CD14-positive monocyte (primary cell): Measurements from ENCODE around the gene OR5P2. TPM values are rescaled to one million over a fixed set of nuclear protein-coding genes. Genes with fewer than 3 reads are reported as not detected.
"Not testable (repeated sequence)": the region's sequence is repeated elsewhere in the genome, so short reads cannot be mapped to it uniquely, and the experiment has no call there.

Experiments used
- DNase-seq, 3 donors: peaks; one replicate each; pipeline ENCODE4 v3.0.0-alpha.2; 2011 to 2022
- H2AFZ ChIP-seq: 2 replicates; pipeline ENCODE4 v1.6.0; 2012; ENCODE audit warnings: mild to moderate bottlenecking, low read depth, low read length, inconsistent platforms; ENCODE audit not compliant: insufficient read depth, poor library complexity, severe bottlenecking
- H3K27ac ChIP-seq, 2 donors: 1 replicate in 1 of 2; 2 replicates in 1 of 2; pipeline ENCODE4 v1.5.1; 2012 to 2013; ENCODE audit warnings: low read length in 2 of 2, control low read depth in 1 of 2, inconsistent platforms in 1 of 2, low read depth in 1 of 2, mild to moderate bottlenecking in 1 of 2
- H3K27me3 ChIP-seq, 2 donors: one replicate each; pipeline versions ENCODE4 v1.6.0 to v1.6.1; 2011 to 2013; ENCODE audit warnings: low read length in 2 of 2; ENCODE audit not compliant: control insufficient read depth in 2 of 2, insufficient read depth in 2 of 2
- H3K36me3 ChIP-seq, 2 donors: replicated peaks in 1 of 2; 1 replicate in 1 of 2; 2 replicates in 1 of 2; pipeline versions ENCODE4 v1.5.1 to v1.6.1; 2012 to 2013; ENCODE audit warnings: low read length in 2 of 2, control low read depth in 1 of 2, inconsistent platforms in 1 of 2, mild to moderate bottlenecking in 1 of 2; ENCODE audit not compliant: insufficient read depth in 2 of 2, control insufficient read depth in 1 of 2
- H3K4me1 ChIP-seq, 2 donors: 1 replicate in 1 of 2; 2 replicates in 1 of 2; pipeline versions ENCODE4 v1.5.1 to v1.6.1; 2012 to 2013; ENCODE audit warnings: low read length in 2 of 2, control low read depth in 1 of 2, inconsistent platforms in 1 of 2, mild to moderate bottlenecking in 1 of 2, moderate library complexity in 1 of 2; ENCODE audit not compliant: insufficient read depth in 2 of 2, control insufficient read depth in 1 of 2
- H3K4me2 ChIP-seq: replicated peaks from 2 replicates; pipeline ENCODE3; 2012; ENCODE audit warnings: low read length, moderate library complexity, mild to moderate bottlenecking; ENCODE audit not compliant: poor library complexity, severe bottlenecking; ENCODE audit errors: extremely low read depth
- H3K4me3 ChIP-seq, 3 experiments: fragments of 200-600 bp in 1 of 3; sonication (generic) in 1 of 3; replicated peaks in 1 of 3; 1 replicate in 2 of 3; 2 replicates in 1 of 3; pipeline ENCODE4 v1.5.1; 2011 to 2013; ENCODE audit warnings: low read length in 3 of 3, mild to moderate bottlenecking in 3 of 3, control low read depth in 2 of 3, low read depth in 2 of 3, inconsistent platforms in 1 of 3, moderate library complexity in 1 of 3
- H3K79me2 ChIP-seq: 2 replicates; pipeline ENCODE4 v1.6.0; 2012; ENCODE audit warnings: mild to moderate bottlenecking, control low read depth, inconsistent platforms, low read length, moderate library complexity; ENCODE audit not compliant: insufficient read depth
- H3K9ac ChIP-seq: 2 replicates; pipeline ENCODE4 v1.6.0; 2017; ENCODE audit warnings: low read length, mild to moderate bottlenecking; ENCODE audit not compliant: insufficient read depth, poor library complexity, severe bottlenecking
- H3K9me3 ChIP-seq, 2 donors: replicated peaks in 1 of 2; 1 replicate in 1 of 2; 2 replicates in 1 of 2; pipeline versions ENCODE4 v1.5.1 to v1.6.1; 2012 to 2013; ENCODE audit warnings: low read length in 2 of 2, control low read depth in 1 of 2; ENCODE audit not compliant: control insufficient read depth in 1 of 2, insufficient read depth in 1 of 2
- H4K20me1 ChIP-seq: 2 replicates; pipeline ENCODE4 v1.6.0; 2012; ENCODE audit warnings: mild to moderate bottlenecking, low read length, control low read depth, moderate library complexity; ENCODE audit not compliant: insufficient read depth
- H3K27ac Mint-ChIP-seq, 7 donors: one replicate each; pipeline ENCODE4 v1.8.0; 2020; ENCODE audit warnings: mild to moderate bottlenecking in 7 of 7, mixed read lengths in 7 of 7, moderate library complexity in 6 of 7, inconsistent platforms in 2 of 7
- H3K27me3 Mint-ChIP-seq, 3 donors: one replicate each; pipeline ENCODE4 v1.8.0; 2021 to 2022; ENCODE audit warnings: low read depth in 3 of 3, mild to moderate bottlenecking in 3 of 3, mixed read lengths in 3 of 3, moderate library complexity in 3 of 3, inconsistent platforms in 1 of 3
- H3K36me3 Mint-ChIP-seq, 2 donors: one replicate each; pipeline ENCODE4 v1.8.0; 2020; ENCODE audit warnings: mixed read lengths in 2 of 2, inconsistent platforms in 1 of 2, mild to moderate bottlenecking in 1 of 2
- H3K4me1 Mint-ChIP-seq: one replicate; pipeline ENCODE4 v1.8.0; 2020; ENCODE audit warnings: mild to moderate bottlenecking, mixed read lengths
- H3K4me3 Mint-ChIP-seq, 2 donors: one replicate each; pipeline ENCODE4 v1.8.0; 2020; ENCODE audit warnings: mild to moderate bottlenecking in 2 of 2, mixed read lengths in 2 of 2, moderate library complexity in 1 of 2
- H3K9me3 Mint-ChIP-seq, 7 donors: one replicate each; pipeline ENCODE4 v1.8.0; 2020 to 2022; ENCODE audit warnings: mixed read lengths in 7 of 7, mild to moderate bottlenecking in 6 of 7, moderate library complexity in 6 of 7, inconsistent platforms in 2 of 7
- CTCF ChIP-seq: fragments of 200-600 bp; IDR thresholded peaks from one replicate; pipeline ENCODE4 v1.8.0; 2022; ENCODE audit warnings: antibody characterized with exemption, mild to moderate bottlenecking
- WGBS: methylation state at CpG from one replicate; pipeline ENCODE4 v1.1.5; 2013; ENCODE audit warnings: missing lambda C conversion rate; ENCODE audit not compliant: insufficient coverage; 5-methylcytosine and 5-hydroxymethylcytosine counted together
- intact Hi-C, 2 donors: fragments of 100-400 bp; cut with micrococcal nuclease; formaldehyde crosslinking; loops; one replicate each; pipeline versions ENCODE4 v1.15.0 to v1.15.1; 2023
- polyA plus RNA-seq, 3 donors: library from polyadenylated mRNA; depleted of rRNA in 1 of 3; unstranded in 2 of 3; stranded (reverse) in 1 of 3; fragments of 300-500 nt in 2 of 3; fragments of >200 nt in 1 of 3; fragmentation: Illumina TruSeq in 2 of 3; gene quantifications; 1 replicate in 2 of 3; 2 replicates in 1 of 3; pipeline ENCODE4 v1.2.3, GENCODE V29; 2012 to 2021

OR5P2 gene
- polyA plus RNA-seq, 3 donors: not detected

- Histone ChIP-seq H3K4me2 (no peak within 1 kb of the TSS), H3K27ac (no peak within 1 kb of the TSS), H3K36me3 (no peaks in the 10 kb centered on the region), H2AFZ (no peak within 1 kb of the TSS), H3K4me1 (no peaks in the 10 kb centered on the region), H3K4me3 (no peak within 1 kb of the TSS), H3K9ac (no peak within 1 kb of the TSS), H4K20me1 (no peaks in the 10 kb centered on the region), H3K27me3 (no peaks in the 10 kb centered on the region), H3K79me2 (no peaks in the 10 kb centered on the region), H3K9me3 (no peaks in the 10 kb centered on the region)
- DNase-seq: no peak
- intact Hi-C loops: no loop called here
- Mint-ChIP-seq H3K27me3 (peaks cover 1 to 2% (median 2%) of the 10 kb centered on the region in 3 donors), H3K36me3 (no peaks in the 10 kb centered on the region), H3K4me1 (no peaks in the 10 kb centered on the region), H3K9me3 (peaks cover 0 to 5% (median 0%) of the 10 kb centered on the region in 7 donors), H3K27ac (no peak within 1 kb of the TSS), H3K4me3 (no peak within 1 kb of the TSS)
- no peak for TF ChIP-seq CTCF
Measured at GRCh38 chr11:7830740-7831139, 34.0 kb upstream of the OR5P2 start, which contains the start of gene OR5P3. Gene OR5P3, minus strand, starts transcription at chr11:7830840.

GRCh38 chr11:7826324-7826723 lies 29.6 kb upstream of the OR5P2 start:
- Mint-ChIP-seq H3K27me3 (peaks cover 0 to 4% (median 2%) of the 10 kb centered on the region in 3 donors), H3K36me3 (no peaks in the 10 kb centered on the region), H3K27ac (no peak overlapping the region), H3K9me3 (peaks cover 0 to 3% (median 1%) of the 10 kb centered on the region in 7 donors), H3K4me1 (no peaks in the 10 kb centered on the region), H3K4me3 (no peak overlapping the region)
- Histone ChIP-seq H3K4me2 (no peak overlapping the region), H3K79me2 (no peaks in the 10 kb centered on the region), H3K27me3 (no peaks in the 10 kb centered on the region), H4K20me1 (no peaks in the 10 kb centered on the region), H3K9ac (no peak overlapping the region), H2AFZ (no peak overlapping the region), H3K27ac (no peak overlapping the region), H3K9me3 (no peaks in the 10 kb centered on the region), H3K36me3 (no peaks in the 10 kb centered on the region), H3K4me1 (no peaks in the 10 kb centered on the region), H3K4me3 (no peak overlapping the region)
- intact Hi-C loops: no loop called here
- WGBS: 80% methylated on average over 1 of the region's 3 CpGs
- TF ChIP-seq CTCF: no peak
- DNase-seq: no peak

GRCh38 chr11:7820417-7820816 lies 23.7 kb upstream of the OR5P2 start:
- H3K9ac ChIP-seq, H3K9me3 ChIP-seq, H3K4me1 Mint-ChIP-seq, H4K20me1 ChIP-seq, H3K36me3 ChIP-seq, H3K4me1 ChIP-seq, intact Hi-C loops, H3K36me3 Mint-ChIP-seq, H2AFZ ChIP-seq, H3K4me3 ChIP-seq, H3K4me2 ChIP-seq, H3K79me2 ChIP-seq, H3K27ac Mint-ChIP-seq, H3K4me3 Mint-ChIP-seq, DNase-seq, H3K27ac ChIP-seq, H3K27me3 Mint-ChIP-seq, H3K27me3 ChIP-seq: not testable (repeated sequence)
- no CpG with 5 or more reads among the region's 3 CpGs for WGBS
- peaks cover 0 to 13% (median 3%) of the 10 kb centered on the region in 7 donors for H3K9me3 Mint-ChIP-seq
